Measurements from ENCODE around the gene BMP6.

The BMP6 gene

GRCh38 chr6:7734707-7735383, 8.9 kb downstream of the BMP6 start:
- no peak for TF ChIP-seq CTCF (conservative IDR thresholded peaks at IDR 0.05)
- no peak overlapping the region for H3K27ac ChIP-seq

DNA sequence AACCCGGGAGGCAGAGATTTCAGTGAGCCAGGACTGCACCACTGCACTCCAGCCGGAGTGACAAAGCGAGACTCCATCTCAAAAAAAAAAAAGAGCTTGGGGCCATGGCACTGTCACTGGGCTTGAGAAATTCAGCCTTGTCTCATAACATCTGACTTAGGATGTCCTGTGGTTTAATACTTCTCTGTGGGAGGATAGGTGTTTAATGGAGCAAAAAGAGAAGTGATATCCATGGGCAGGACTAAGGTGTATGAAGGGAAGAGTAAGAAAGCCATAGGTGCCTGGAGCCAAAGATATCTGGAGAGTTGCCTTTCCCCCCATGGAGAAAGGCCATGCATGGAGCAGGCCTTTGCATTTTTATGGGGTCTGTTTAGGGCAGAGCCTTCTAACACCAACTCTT, 11.2 kb downstream of the BMP6 start:
- no peak for TF ChIP-seq CTCF (conservative IDR thresholded peaks at IDR 0.05)
- H3K27ac ChIP-seq: no peak overlapping the region

GRCh38 chr6:7737867-7738266, 12.0 kb downstream of the BMP6 start:
- no peak overlapping the region for H3K27ac ChIP-seq
- no peak for TF ChIP-seq CTCF (conservative IDR thresholded peaks at IDR 0.05)

GRCh38 chr6:7742223-7742785, 16.4 kb downstream of the BMP6 start:
- no peak for TF ChIP-seq CTCF (conservative IDR thresholded peaks at IDR 0.05)
- H3K27ac ChIP-seq: no peak overlapping the region

DNA sequence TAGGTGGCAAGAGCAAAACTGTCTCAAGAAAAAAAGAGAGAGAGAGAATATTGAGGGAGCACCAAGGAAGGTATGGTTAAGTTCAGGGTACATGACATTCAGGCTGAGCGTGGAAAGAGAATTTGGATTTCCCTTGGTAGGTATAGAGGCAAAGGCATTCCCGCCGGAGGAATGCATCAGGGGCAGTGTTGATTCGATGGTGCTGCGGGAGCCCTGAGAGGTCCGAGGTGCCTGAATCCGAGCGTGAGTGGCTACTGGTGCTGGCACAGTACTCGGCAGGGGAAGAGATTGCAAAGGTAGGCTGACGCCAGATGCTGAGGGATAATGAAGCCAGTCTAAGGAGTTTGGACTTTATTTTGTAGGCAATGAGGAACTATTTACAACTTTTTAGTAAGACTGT, 20.0 kb downstream of the BMP6 start:
- H3K27ac ChIP-seq: no peak overlapping the region
- TF ChIP-seq CTCF (conservative IDR thresholded peaks at IDR 0.05): no peak

DNA sequence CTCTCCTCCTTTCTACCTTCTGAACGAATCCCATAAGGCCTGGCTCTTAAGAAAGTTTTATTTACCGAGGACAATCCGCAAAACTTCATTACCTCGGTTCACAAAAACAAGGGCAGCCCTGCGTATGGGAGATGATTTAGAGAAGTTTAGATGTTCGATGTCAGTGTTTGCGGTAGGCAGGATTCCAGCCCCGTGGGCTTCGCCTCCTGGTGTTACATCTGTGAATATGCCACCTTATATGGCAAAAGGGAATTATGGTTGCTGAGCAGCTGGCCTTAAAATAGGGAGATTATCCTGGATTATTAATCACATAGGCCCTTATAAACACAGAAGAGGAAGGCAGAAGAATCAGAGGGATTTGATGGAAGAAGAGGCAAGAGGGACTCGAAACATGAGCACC, 21.1 kb downstream of the BMP6 start:
- no peak overlapping the region for H3K27ac ChIP-seq
- no peak for TF ChIP-seq CTCF (conservative IDR thresholded peaks at IDR 0.05)

- no peak overlapping the region for H3K27ac ChIP-seq
- TF ChIP-seq CTCF (conservative IDR thresholded peaks at IDR 0.05): no peak
Measured at GRCh38 chr6:7747433-7747832, 21.5 kb downstream of the BMP6 start.
